GM21529 (cell line): Measurements from ENCODE around the gene TRIO.

ENCODE experiments used
- ATAC-seq: cut with Tn5 transposase; IDR thresholded peaks from one replicate; pipeline ENCODE4 v1.9.1; 2021; ENCODE audit not compliant: unreplicated experiment

Gene TRIO

DNA sequence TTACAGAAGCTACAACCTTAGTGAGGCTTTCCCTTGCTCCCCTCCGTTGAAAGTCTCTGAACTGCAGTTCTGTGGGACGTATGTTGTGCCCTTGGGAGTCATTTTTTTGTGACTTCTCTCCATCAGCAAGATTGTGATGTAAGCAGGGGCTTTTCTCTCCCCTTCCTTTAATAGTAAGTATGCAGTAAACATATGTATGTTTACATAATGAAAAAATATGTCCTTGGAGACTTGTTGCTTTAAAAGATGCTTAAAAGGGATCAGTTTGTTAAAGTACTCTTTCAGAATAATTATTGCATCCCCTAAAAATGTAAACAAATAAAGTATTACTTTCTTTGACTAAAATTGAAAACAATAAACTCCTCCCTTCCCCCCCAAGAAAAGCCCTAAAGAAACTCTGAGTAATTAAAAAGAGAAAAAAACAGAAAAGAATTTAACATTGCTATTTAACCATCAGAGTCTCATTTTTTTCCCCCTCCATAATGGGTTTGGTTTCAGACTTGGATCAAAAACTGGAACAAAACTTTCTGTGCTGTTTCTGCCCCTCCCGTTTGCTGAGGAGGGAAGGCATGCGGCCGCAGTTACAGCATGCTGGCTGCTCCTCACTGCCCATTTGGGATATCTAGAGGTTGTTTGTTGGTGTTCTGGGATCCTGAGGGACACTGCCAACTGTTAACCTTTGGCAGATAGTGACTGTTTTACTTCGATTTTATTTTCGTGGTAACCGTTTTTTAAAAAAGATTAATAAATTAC lies 40.2 kb downstream of the TRIO start:
- ATAC-seq = no peak

GRCh38 chr5:14184082-14184481 lies 40.9 kb downstream of the TRIO start:
- ATAC-seq = no peak

DNA sequence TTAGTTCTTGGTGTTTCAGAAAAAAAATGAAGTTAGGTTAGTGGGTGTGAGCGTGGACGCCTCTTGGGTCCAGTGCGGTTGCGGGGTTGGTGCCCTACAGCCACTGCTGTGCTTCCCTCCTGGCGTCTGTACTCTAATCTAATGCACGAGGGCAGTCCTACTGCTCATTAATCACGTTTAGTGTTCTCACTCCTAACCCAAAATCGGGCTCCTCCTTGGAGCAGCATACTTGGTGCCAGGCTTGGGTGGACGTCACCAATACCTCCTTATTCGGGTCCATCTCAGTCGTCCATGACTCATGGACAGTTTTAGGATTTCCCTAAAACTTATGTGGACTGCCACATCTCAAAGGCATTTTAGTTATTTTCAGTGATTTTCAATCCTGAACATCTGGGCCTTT lies 41.6 kb downstream of the TRIO start:
- ATAC-seq = no peak

DNA sequence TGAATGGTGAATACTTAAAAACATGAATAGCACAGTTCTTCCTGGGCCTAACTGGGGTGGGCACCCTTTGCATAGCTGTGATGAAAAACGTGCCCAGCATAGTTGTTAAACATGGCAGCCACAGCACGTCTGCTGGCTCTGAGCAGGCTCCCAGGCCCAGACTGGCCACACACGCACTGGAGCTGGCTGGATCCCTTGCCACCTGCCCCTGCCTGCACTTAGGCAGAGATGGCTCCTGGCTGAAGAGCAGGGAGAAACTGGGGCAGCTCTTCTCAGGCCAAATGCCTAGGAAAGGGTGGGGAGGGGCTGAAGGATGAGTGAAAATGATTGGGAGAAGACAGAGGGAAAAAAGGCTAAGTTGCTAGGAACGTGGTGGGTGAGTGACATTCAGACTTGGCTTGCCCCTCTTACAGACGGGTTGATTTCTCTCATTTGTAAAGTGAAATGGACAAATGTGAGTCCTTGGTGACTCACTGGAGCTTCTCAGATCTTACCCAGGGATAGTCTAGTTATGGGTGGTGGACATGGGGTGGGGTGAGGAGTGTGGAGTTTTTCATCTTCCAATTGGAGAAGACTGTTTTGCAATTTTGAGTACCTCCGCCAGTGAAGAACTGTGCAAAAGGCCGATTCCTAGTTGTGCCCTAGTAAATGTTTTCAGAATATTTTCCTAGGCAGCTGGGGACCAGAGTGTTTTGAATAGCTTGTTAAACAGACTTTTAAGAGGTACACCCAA lies 42.4 kb downstream of the TRIO start:
- ATAC-seq = no peak

GRCh38 chr5:14186059-14186830 lies 43.1 kb downstream of the TRIO start:
- ATAC-seq = no peak

DNA sequence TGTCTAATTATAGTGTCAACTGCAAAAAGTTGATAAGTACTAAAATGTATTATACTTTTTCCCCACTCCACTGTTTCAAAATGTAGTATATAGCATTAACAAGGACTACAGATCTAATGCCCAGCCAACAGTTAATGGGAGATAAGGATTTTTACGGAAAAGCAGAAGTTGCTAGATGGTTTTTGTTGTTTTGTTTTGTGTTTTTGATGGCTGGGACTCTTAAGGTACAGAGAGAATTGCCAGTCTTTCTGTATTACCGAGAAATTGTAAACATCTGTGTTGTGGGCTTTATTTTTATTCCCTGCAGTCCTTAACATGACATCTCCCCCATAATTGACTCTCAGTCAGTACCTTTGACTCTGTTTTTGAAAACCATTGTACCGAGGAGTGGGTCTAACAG lies 44.0 kb downstream of the TRIO start:
- ATAC-seq = no peak

GRCh38 chr5:14187660-14188059 lies 44.5 kb downstream of the TRIO start:
- no peak for ATAC-seq

DNA sequence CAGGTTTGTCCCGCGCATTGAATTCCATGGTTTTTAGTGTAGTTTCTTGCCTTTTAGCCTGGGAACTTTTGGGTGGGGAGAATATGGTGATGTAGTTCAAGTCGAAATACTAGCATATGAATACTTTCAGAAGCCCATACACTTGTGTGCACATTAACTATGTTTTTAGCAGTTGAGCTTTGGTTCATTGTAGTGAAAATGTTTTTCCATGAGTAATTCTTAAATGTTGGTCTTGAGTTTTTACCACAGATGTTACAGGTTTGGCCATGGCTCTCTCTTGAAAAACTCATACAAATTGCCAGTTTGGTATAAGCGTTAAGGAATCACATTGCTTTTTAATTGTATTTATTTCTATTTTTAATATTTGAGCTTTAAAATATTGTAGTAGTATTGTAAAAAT lies 45.6 kb downstream of the TRIO start:
- ATAC-seq = no peak

DNA sequence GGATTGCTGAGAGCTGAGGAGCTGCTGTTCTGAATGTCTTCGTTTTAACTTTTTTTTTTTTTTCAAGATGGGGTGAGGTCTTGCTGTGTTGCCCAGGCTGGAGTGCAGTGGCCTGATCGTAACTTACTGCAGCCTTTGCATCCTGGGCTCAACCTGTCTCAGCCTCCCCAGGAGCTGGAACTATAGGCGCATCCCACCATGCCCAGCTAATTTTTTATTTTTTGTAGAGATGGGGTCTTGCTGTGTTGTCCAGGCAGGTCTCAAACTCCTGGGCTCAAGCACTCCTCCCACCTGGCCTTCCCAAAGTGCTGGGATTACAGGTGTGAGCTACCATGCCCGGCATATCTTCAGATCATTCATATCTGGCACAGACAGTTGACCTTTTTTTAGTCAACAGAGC lies 46.5 kb downstream of the TRIO start:
- no peak for ATAC-seq

- no peak for ATAC-seq
Observed at GRCh38 chr5:14190194-14191164, 47.3 kb downstream of the TRIO start.

DNA sequence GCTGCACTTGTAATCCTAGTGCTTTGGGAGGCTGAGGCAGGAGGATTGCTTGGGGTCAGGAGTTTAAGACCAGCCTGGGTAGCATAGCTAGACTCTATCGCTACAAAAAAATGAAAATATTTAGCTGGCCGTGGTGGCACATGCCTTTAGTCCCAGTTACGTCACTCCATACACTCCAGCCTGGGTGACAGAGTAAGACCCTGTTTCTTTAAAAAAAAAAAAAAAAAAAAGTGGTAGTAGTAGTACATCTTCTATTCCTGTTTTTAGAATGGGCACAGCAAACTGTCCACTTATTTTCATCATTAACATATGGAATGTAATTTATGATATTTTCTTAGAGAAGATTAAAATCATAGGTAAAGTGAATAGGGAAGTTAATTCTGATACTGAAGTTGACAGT lies 48.2 kb downstream of the TRIO start:
- no peak for ATAC-seq

GRCh38 chr5:14193496-14193895 lies 50.4 kb downstream of the TRIO start:
- ATAC-seq = no peak

DNA sequence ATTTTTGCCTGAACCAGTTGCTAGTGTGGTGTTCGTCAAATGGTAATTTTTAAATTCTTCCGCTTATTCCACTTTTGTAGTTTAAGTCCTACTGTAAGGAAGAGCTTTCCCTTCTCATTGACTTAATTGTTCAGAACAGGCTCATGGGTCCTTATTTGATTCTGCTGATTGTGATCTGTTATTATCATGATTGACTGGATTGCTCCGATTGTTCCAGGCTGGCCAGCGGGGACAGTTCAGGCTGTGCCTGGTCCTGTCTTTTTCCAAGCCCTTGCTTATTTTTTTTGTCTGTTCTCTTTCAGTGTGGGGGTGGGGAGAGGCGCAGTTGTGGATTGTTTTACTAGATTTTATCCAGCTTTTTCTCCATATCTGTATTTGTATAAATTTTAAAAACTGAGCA lies 52.4 kb downstream of the TRIO start:
- no peak for ATAC-seq

GRCh38 chr5:14197056-14197455 lies 53.9 kb downstream of the TRIO start:
- ATAC-seq = no peak

DNA sequence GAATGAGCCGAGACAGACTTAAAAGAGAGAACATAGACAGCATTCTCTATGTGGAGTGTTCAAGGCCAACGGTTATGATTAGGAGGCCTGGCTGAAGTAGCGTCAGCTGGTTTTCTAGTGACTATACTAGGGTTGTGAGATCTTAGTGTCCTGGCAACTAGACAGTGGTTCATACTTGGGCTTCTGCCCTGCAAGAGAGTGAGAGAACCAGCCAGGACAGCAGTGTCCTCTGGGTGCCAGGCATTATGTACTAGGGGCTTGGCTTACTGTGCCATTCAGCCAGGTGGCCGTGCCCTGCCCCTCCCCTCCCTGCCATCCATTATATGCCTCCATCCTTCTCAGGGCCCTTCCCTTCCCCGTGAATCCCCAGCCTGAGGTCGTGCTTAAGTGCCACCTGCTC lies 56.8 kb downstream of the TRIO start:
- ATAC-seq = no peak

GRCh38 chr5:14200312-14200990 lies 57.3 kb downstream of the TRIO start:
- ATAC-seq = no peak

DNA sequence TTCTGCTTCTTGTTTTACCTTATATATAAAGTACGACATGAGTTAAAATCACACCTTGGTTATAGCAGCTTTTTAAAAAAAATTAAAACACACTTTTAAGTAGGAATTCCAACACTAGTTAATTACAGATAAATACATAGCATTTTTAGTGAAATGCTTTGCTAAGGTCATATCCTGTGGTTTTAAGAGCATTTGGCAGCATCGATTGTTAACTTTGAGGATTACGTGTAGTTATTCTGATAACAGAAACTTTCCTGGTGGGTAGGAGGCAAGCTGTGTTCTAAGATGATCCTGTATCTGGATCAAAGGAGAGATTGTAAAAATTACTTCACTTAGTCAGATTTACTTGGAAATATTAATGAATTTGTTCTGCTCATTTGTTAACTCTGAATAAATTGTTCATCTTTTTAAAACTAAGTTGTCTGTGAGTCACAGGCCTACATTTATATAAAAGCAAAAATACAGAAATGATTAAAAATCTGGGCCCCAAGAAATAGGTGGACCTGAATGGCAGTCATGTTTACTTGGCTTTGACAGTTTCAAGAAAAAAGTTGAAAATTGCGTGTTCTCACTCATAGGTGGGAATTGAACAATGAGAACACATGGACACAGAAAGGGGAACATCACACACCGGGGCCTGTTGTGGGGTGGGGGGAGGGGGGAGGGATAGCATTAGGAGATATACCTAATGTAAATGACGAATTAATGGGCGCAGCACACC lies 58.3 kb downstream of the TRIO start:
- ATAC-seq = no peak

DNA sequence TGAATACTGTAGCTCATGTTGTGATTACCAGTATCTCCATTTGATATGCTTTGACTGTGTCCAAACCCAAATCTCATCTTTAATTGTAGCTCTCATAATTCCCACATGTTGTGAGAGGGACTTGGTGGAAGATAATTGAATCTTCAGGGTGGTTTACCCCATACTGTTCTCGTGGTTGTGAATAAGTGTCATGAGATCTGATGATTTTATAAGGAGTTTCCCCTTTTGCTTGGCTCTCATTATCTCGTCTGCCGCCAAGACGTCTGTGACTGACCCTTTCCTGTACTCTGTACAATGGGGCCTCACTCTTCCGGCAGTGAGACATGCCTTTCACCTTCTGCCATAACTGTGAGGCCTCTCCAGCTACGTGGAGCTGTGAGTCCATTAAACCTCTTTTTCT lies 59.3 kb downstream of the TRIO start:
- no peak for ATAC-seq

DNA sequence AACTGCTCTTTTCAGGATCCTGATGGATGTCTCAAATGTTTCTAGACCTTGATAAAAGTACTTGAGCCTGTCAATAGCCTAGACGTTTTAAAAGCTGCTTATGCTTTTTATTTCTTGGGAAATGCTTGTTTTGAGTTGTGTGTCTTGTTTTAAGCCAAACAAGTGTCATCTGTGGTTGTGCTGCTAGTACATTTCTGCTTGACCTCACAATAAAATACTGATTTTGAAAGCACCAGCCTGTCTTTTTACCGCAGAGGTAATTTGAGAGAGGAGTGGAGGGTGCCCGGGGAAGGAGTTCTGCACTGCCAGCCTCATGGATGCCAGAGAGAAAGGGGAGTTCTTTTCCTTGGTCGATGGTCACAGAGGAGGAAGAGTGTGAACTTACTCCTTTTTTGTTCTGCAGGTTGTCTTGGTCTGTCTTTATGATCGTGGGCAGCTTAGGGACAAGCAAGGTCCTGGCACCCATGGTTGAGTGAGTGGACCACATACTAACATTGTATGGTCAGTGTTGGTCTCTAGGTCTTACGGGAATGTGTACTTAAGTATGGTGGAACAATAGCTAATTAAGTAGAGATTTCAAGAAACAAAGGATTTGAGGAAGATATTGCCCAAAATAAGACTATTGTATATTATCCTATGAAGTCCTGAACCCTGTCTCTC lies 61.0 kb downstream of the TRIO start:
- no peak for ATAC-seq
